NB4 (cell line): ENCODE data around the gene SLC48A1.

Source experiments
- MYC ChIP-seq: IDR thresholded peaks from 2 replicates; pipeline ENCODE4 v1.6.1; 2011; ENCODE audit warnings: low read depth, low read length
- POLR2A ChIP-seq: IDR thresholded peaks from 2 replicates; pipeline ENCODE4 v1.6.1; 2011; ENCODE audit warnings: mild to moderate bottlenecking; ENCODE audit not compliant: insufficient read length; ENCODE audit errors: extremely low read depth
- TF ChIP-seq, protein P1 (sequence below): IDR thresholded peaks from one replicate; pipeline ENCODE4 v1.5.1; 2012; ENCODE audit warnings: low read depth, low read length

DNA sequence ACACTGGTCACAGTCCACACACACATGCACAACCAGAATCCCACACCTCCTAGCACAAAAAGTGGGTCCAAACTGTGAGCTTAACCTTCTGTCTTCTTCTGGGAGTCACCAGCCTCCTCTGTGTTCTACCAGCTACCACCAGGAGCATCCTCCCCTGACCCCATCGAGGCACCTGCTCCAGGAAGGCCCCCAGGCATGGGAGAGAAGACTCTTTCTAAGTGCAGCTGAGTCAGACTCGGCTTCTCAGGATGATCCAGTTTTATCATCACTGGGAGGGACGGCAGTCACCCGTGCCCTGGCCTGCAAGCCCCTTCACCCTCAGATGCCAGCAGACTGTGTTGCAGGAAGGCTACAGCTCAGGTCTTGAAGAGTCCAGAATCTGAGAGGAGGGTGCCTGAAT is 39.9 kb upstream of the SLC48A1 start:
- TF ChIP-seq, protein P1, sequence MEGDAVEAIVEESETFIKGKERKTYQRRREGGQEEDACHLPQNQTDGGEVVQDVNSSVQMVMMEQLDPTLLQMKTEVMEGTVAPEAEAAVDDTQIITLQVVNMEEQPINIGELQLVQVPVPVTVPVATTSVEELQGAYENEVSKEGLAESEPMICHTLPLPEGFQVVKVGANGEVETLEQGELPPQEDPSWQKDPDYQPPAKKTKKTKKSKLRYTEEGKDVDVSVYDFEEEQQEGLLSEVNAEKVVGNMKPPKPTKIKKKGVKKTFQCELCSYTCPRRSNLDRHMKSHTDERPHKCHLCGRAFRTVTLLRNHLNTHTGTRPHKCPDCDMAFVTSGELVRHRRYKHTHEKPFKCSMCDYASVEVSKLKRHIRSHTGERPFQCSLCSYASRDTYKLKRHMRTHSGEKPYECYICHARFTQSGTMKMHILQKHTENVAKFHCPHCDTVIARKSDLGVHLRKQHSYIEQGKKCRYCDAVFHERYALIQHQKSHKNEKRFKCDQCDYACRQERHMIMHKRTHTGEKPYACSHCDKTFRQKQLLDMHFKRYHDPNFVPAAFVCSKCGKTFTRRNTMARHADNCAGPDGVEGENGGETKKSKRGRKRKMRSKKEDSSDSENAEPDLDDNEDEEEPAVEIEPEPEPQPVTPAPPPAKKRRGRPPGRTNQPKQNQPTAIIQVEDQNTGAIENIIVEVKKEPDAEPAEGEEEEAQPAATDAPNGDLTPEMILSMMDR: no peak
- TF ChIP-seq POLR2A (no peak), MYC (no peak)
